GM12872 (cell line): ENCODE data around the gene TMEM150A.

Experiments used
- CTCF ChIP-seq: IDR thresholded peaks from 3 replicates; pipeline ENCODE4 v1.5.1; 2011; ENCODE audit warnings: low read depth, mild to moderate bottlenecking, low read length, moderate library complexity; ENCODE audit not compliant: insufficient read depth

The TMEM150A gene

GRCh38 chr2:85580206-85580605, 22.3 kb downstream of the TMEM150A start:
- TF ChIP-seq CTCF, result no peak

GRCh38 chr2:85579266-85579935, 23.1 kb downstream of the TMEM150A start:
- no peak for TF ChIP-seq CTCF

- TF ChIP-seq CTCF, result no peak
Measured at GRCh38 chr2:85578243-85579180, 24.0 kb downstream of the TMEM150A start.

GRCh38 chr2:85577386-85578242, 24.9 kb downstream of the TMEM150A start, which contains the start of gene VAMP8:
Gene VAMP8, plus strand, starts transcription at chr2:85577586. Its CDS starts 61 bp downstream, at chr2:85577647.
- no peak for TF ChIP-seq CTCF

GRCh38 chr2:85577063-85577385, 25.5 kb downstream of the TMEM150A start:
- no peak for TF ChIP-seq CTCF

GRCh38 chr2:85575739-85576138, 26.8 kb downstream of the TMEM150A start:
- TF ChIP-seq CTCF, result no peak

- TF ChIP-seq CTCF, result no peak
Measured at GRCh38 chr2:85566265-85566664, 36.2 kb downstream of the TMEM150A start.
